HG03575 (cell line): Measurements from ENCODE around the gene BCKDHB.

Experiments used
- ATAC-seq: cut with Tn5 transposase; IDR thresholded peaks from one replicate; pipeline ENCODE4 v1.9.1; 2021; ENCODE audit not compliant: unreplicated experiment, insufficient number of reproducible peaks, low FRiP score; ENCODE audit errors: extremely low read depth

The BCKDHB gene

DNA sequence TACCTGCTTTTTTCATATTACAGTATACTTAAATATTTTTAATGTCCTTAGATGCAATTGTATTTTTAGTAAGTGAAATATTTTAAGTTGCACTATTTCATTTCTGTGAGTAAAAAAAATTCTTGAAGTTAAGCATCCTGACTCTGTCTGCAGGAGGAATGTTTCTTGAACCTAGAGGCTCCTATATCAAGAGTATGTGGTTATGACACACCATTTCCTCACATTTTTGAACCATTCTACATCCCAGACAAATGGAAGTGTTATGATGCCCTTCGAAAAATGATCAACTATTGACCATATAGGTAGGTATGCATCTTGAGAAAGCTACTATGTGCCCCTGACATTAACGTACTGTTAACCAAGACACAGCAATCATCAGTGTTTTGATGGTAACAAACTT is 237.0 kb downstream of the BCKDHB start:
- ATAC-seq, result no peak

DNA sequence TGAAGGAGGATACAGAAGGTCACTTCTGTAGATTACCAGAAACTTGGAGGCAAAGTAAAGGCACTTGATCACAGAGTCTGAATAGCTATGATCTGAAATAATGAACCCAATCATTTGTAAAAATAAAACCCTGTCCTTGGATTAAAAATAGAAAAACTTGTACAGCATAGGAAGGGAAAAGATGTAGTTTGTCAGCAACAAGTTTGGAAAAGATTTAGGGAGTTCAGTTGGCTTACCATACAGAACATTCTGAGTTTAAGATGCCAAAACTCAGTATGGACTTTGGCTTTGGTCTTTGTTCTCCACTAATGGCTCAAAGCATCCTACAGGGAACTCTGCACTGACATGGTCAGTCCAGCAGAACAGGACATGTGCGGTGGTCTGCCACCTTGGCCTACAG is 240.6 kb downstream of the BCKDHB start:
- no peak for ATAC-seq

DNA sequence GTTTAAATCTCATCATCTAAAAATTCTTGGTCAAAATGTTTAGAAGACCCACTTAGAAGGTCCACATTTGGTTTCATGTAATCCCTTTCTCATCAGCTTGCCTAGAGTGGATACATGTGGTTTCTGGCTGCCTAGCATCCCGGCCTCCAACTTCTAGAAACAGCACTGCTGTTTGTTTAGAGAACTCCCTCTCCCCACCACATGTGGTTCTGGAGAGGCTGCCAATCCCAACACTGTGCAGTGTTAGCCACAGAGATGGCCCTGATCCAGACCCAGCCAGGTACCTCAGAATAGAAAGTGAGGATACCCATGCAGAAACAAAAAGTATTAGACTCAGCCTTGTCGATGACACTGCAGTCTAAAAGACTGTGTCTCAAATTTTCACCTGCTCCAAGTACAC is 241.8 kb downstream of the BCKDHB start:
- no peak for ATAC-seq

DNA sequence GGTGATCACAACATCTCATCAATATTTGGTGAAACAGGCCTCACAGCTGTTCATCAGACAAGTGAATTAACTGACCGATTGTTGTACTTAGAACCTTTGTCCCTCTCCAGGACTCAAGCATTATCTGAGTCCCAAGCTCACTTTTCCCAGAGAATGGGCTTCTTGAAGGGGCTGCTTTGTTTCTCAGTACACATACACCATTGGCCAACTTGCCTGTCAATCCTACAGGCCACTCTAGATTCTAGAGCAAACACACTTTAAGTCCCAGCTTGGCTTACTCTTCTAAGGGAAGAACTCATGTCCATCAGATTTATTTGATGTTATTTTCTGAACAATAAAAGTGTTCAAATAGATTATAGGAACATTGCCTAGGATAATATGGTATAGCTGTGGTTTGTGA is 249.5 kb downstream of the BCKDHB start:
- ATAC-seq, result no peak

DNA sequence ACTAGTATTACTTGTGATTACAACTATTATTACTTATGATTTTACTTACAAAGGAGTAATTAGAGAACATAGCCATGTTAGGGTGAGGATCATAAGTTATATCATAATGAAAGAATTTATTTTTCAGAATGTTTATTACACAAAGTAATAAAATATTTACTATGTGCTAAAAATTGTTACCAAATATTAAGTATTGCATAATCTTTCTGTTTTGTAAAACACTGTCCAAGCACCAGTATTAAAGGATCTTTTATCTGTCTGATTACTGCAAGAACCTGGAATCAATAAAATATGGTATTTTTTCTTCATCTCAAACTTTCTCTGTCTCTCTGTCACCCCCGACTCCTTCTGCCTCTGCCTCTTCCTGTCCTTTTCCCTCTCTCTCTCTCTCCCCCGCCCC is 250.1 kb downstream of the BCKDHB start:
- ATAC-seq, result no peak

DNA sequence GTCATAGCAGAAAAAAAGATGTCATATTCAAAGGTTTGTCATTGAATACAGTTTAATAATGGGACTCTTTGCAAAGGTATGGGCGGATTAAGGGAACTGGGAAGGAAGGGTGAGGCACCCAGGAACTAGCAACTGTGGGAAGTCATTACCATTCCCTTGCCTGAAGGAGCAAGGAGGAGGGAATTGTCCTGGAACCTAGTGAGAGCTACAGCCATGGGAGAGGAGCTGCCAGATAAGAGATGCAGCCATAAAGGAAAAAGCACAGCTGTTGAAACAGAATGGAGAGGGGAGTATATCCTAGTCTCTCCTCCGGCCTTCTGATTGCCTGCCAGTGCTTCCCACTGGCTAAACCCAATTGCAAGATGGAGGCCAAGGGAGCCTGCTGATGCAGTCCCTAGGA is 250.6 kb downstream of the BCKDHB start:
- no peak for ATAC-seq

DNA sequence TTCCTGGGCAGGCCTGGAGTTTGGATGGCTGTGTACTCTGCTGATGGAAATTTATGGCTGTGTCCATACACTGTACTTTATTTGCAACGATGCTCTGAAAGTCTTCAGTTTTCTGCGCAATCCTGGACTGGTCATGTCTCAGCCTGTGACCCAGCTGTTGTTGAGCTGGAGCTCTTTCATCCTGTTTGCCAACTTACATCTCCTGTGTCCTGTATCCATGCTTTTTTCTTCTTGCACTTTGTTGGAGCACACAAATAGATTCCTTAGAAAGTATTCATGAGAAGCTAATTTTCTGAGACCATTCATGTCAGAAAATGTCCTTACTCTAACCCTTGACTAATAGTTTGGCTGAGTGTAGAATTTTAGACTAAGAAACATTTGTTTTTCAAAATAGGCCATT is 251.2 kb downstream of the BCKDHB start:
- ATAC-seq, result no peak

DNA sequence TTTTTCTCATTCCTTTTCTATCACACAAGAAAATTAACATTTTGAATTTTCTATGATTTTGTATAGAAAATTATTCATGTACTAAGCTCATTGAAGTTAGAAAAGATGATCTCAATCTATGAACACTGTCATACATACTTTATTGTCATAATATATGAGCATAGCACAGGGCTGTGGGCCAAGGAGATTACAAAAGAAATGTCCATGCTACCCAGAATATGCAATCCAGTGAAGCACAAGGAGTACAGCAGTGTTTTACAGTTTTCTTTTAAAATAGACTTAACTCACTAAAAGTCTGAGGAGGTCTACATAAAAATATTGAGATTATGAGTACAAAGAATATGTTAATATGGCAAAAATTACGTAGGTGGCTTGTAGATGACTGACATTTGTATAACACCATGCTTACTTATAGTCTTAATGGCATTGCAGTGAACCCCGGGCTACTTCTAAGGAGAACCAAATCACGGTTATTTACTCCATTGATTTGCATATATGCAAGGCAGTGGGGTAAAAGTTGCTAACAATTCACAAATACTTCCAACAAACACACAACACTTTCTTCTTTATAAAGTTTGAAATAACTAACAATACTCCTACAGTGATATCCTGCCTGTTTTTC is 257.1 kb downstream of the BCKDHB start:
- no peak for ATAC-seq

DNA sequence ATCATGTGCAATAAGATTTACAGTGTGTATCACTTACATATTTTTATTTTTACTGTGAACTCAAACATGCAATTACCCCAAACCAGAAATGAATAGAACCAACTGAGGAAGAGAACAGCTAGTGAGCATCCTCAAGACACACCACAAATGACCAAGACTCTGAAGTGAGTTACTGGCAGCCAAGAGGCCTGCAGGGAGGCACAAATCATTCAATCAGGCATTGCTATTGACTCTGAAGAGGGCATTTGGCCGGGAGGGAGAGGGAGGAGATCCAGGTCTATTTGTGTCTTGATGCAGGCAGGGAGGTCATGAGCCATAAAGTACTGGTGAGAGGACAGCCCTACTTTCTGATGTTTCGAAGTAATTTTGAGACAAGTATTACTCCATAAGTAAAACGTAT is 257.7 kb downstream of the BCKDHB start:
- no peak for ATAC-seq

DNA sequence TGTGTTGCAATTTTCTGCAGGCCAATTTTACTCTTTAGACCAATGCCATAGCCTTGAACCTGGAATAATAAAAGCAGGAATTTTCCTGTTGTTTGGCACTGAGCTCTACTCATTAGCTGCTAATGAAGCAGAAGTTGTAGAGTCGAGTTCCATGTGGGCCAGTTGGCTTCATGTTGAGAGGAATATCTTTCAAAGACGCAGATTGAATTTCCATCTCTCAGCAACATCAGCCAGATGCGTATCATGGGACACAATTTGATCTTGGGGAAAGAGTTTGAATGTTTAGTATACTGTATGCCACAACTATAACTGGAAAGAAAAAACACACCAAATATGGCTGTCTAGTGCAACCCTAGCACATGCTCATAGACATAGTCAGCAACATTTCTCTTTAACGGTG is 259.6 kb downstream of the BCKDHB start:
- ATAC-seq, result no peak

DNA sequence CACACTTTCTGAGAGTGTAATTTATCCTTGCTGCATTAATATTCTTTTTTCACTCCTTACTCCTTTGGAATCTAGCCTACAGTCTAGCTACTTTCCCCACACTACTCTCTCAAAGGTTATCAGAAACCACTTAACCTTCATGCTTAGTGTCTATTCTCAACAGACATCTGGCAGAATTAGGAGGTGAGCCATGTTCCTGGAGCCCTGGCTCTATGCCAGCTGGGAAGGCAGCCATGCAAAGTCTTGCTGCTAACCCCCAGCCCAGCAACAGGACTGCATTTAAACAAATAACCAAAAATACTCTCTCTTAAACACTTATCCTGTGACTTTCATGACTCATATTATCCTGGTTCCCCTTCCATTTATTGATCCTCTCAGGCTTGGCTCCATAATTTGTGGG is 260.2 kb downstream of the BCKDHB start:
- no peak for ATAC-seq

DNA sequence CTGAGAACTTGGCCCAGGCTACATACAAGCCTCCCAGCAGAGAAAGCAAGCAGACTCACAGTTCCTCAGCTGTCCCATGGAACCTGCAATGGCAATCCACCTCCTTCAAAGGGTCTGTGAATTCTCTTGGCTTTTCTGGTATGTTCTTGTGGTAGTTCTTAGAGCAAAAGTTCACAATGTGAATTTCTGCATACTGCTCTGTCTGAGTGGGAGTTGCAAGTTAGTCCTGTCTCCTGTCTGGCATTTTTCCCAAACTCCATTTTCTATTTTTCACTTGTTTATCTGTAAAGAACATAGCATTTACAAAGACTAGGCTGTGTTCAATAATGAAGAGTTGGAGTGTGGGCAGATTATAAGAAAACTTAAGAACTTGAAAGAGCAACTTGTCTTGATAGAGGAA is 269.9 kb downstream of the BCKDHB start:
- ATAC-seq, result no peak

DNA sequence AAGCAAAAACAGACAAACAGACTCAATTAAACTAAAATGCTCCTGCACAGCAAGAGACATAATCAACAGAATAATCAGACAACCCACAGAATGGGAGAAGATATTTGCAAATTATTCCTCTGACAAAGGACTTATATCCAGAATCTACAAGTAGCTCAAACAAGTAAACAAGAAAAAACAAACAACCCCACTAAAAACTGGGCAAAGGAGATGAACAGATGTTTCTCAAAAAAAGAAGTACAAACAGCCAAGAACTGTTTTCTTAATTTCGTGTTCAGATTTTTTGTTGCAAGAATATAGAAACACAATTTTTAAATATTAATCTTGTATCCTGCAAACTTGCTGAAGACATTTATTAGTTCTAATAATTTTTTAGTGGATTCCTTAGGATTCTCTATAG is 274.1 kb downstream of the BCKDHB start:
- ATAC-seq, result no peak

DNA sequence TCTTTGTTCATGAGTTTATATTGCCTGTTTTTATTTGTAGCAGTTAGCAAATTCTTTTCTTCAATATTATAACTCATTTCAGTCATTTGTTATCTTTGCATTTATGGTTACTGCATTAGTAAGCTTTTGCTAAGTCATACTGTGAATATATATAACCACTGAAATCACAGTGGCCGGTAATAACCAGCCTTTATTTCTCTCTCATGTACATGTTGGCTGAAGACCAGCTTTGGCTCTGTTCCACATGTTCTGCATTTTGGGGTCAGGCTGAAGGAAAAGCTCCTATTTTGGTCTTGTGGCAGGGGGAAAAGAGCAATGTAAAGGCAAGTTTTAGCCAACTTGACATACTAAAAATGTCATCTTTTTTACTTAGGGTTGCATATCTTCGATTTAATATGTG is 276.3 kb downstream of the BCKDHB start:
- ATAC-seq, result no peak

DNA sequence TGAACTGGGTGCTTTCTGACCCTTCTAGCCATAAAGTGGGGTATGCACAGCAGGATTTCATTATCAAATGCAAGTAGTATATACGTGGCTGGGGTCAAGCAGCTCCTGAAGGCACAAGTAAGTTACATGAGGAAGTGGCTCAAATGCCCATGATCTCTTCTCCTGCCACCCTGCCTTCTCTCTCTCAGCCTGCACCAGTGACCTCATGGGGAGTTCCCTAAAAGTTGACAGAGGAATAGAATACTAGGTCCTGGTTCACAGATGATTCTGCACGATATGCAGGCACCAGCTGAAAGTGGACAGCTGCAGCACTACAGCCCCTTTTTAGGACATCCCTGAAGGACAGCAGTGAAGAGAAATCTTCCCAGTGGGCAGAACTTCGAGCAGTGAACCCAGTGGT is 282.0 kb downstream of the BCKDHB start:
- no peak for ATAC-seq
